Putamen (tissue), 1 donor: Measurements from ENCODE around the gene HIC1.

Source experiments
- DNase-seq: peaks from one replicate; pipeline ENCODE4 v3.0.0-alpha.2; 2016; ENCODE audit warnings: low spot score

HIC1 gene

GRCh38 chr17:2061441-2061958, 6.6 kb downstream of the HIC1 start:
- no peak for DNase-seq

GRCh38 chr17:2062571-2063183, 7.8 kb downstream of the HIC1 start:
- no peak for DNase-seq

- DNase-seq: no peak
Measured at GRCh38 chr17:2063261-2064146, 8.6 kb downstream of the HIC1 start.

- no peak for DNase-seq
Measured at GRCh38 chr17:2064147-2064489, 9.2 kb downstream of the HIC1 start.

GRCh38 chr17:2064520-2064971, 9.6 kb downstream of the HIC1 start:
- DNase-seq: no peak

GRCh38 chr17:2064980-2065785, 10.3 kb downstream of the HIC1 start:
- DNase-seq: no peak

- DNase-seq: no peak
Measured at GRCh38 chr17:2065949-2066400, 11.1 kb downstream of the HIC1 start.

GRCh38 chr17:2067048-2067561, 12.2 kb downstream of the HIC1 start:
- no peak for DNase-seq

GRCh38 chr17:2067608-2068024, 12.7 kb downstream of the HIC1 start:
- DNase-seq: no peak

GRCh38 chr17:2068031-2068518, 13.2 kb downstream of the HIC1 start:
- no peak for DNase-seq

- no peak for DNase-seq
Measured at GRCh38 chr17:2068519-2069051, 13.7 kb downstream of the HIC1 start.

- no peak for DNase-seq
Measured at GRCh38 chr17:2070241-2071023, 15.5 kb downstream of the HIC1 start.

- DNase-seq: no peak
Measured at GRCh38 chr17:2071024-2071385, 16.1 kb downstream of the HIC1 start.

GRCh38 chr17:2071455-2072281, 16.8 kb downstream of the HIC1 start:
- DNase-seq: no peak

GRCh38 chr17:2074919-2075318, 20.0 kb downstream of the HIC1 start:
- no peak for DNase-seq

GRCh38 chr17:2075336-2076086, 20.6 kb downstream of the HIC1 start:
- DNase-seq: no peak

- no peak for DNase-seq
Measured at GRCh38 chr17:2076087-2076984, 21.4 kb downstream of the HIC1 start.

- no peak for DNase-seq
Measured at GRCh38 chr17:2077040-2077439, 22.1 kb downstream of the HIC1 start.
